SK-N-MC (cell line): ENCODE results near the gene KIFC3.
"Not testable (repeated sequence)": the region's sequence is repeated elsewhere in the genome, so short reads cannot be mapped to it uniquely, and the experiment has no call there.

ENCODE experiments used
- DNase-seq: peaks from one replicate; pipeline ENCODE4 v3.0.0-alpha.2; 2011; ENCODE audit warnings: low read depth, low spot score
- H3K27ac ChIP-seq: fragments of 200-600 bp; sonication (generic); 2 replicates; pipeline ENCODE4 v1.5.1; 2016; ENCODE audit warnings: mixed run types
- H3K36me3 ChIP-seq: fragments of 200-600 bp; sonication (generic); 2 replicates; pipeline ENCODE4 v1.6.1; 2017; ENCODE audit warnings: antibody characterized with exemption, low read length, mixed read lengths; ENCODE audit not compliant: insufficient read depth
- H3K4me3 ChIP-seq: fragments of 200-600 bp; sonication (generic); 2 replicates; pipeline ENCODE4 v1.5.1; 2016
- H3K9ac ChIP-seq: fragments of 200-600 bp; sonication (generic); 2 replicates; pipeline ENCODE4 v1.8.0; 2017; ENCODE audit warnings: mixed run types, mixed read lengths; ENCODE audit not compliant: insufficient read length
- H3K9me3 ChIP-seq: fragments of 200-600 bp; sonication (generic); 2 replicates; pipeline ENCODE4 v1.6.1; 2017; ENCODE audit warnings: low read depth, mild to moderate bottlenecking, antibody characterized with exemption, low read length, moderate library complexity, mixed read lengths
- EZH2 ChIP-seq: fragments of 200-600 bp; sonication (generic); IDR thresholded peaks from one replicate; pipeline ENCODE4 v1.6.1; 2017; ENCODE audit warnings: antibody characterized with exemption
- FOXP2 ChIP-seq: optimal IDR thresholded peaks from 2 replicates; pipeline ENCODE3; 2011; ENCODE audit warnings: mild to moderate bottlenecking, moderate library complexity; ENCODE audit not compliant: insufficient read depth; ENCODE audit errors: extremely low read length, control extremely low read depth
- POLR2AphosphoS5 ChIP-seq: IDR thresholded peaks from 2 replicates; pipeline ENCODE4 v1.6.1; 2012; ENCODE audit warnings: mild to moderate bottlenecking, low read depth, low read length, borderline replicate concordance

Gene KIFC3

DNA sequence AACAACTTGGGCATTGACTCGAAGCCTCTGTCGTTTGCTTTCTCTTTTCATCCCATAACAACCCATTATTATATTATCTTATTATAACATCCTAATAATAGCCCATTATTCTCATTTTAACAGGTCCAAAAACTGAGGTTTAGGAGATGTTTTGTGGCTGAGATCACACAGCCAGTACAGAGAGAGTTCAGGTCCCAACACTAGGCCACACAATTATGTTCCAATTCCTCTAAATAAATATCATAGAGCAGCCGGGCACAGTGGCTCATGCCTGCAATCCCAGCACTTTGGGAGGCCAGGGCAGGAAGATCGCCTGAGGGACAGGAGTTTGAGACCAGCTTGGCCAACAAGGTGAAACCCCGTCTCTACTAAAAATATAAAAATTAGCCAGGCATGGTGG, 40.3 kb upstream of the KIFC3 start:
- no peak for DNase-seq
- no peaks in the 10 kb centered on the region for H3K36me3 ChIP-seq
- no peak overlapping the region for H3K4me3 ChIP-seq
- no peaks in the 10 kb centered on the region for H3K9me3 ChIP-seq
- H3K9ac ChIP-seq: no peak overlapping the region
- peak overlapping the region; percentile 48; the same call in 1 of the 2 replicates for H3K27ac ChIP-seq
- TF ChIP-seq FOXP2: no peak
- no peak for TF ChIP-seq POLR2AphosphoS5
- TF ChIP-seq EZH2: no peak

DNA sequence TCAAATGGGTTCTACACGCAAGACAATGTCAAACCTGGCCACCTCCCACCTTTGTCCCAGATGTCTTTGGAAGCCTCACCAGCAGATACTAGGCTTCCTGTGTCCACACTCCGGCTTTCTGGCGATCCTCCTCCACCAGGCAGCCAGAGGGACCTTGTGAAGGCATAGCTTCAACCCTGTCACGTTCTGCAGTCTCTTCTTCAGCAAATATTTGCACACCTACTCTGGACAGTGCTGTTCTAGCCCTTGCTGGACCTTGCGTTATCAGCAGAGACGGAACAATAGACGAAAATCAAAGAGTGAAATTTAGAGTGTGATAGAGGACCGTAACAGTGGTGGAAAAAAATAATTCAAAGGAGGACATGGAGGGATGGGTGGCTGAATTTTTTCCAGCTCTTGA, 38.5 kb upstream of the KIFC3 start:
- DNase-seq: no peak
- no peaks in the 10 kb centered on the region for H3K9me3 ChIP-seq
- no peak overlapping the region for H3K27ac ChIP-seq
- TF ChIP-seq POLR2AphosphoS5: no peak
- no peak for TF ChIP-seq EZH2
- no peak for TF ChIP-seq FOXP2
- no peak overlapping the region for H3K4me3 ChIP-seq
- H3K36me3 ChIP-seq: no peaks in the 10 kb centered on the region
- H3K9ac ChIP-seq: no peak overlapping the region

DNA sequence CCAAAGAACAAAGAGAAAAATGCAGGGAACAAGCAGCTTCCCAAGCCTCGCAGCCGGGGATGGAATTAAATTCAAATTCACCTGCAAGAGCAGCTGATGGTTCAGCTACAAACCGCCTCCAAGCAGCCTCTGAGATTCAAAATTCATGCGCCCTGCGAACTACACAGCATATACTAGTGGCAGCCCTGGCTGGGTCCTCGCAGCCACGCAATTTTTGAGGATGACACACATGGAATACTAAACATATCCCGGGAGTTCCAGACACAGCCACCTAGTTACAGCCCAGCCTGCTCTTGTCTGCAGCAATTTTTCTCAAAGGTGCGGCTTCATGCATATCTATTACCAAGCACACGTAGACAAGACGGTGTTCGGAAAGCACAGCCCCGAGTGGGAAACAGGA, 35.9 kb upstream of the KIFC3 start:
- no peaks in the 10 kb centered on the region for H3K9me3 ChIP-seq
- no peak for DNase-seq
- TF ChIP-seq FOXP2 (no peak), EZH2 (no peak), POLR2AphosphoS5 (no peak)
- peak overlapping the region; percentile 42 for H3K4me3 ChIP-seq
- peak overlapping the region; percentile 86 for H3K27ac ChIP-seq
- no peaks in the 10 kb centered on the region for H3K36me3 ChIP-seq
- H3K9ac ChIP-seq: no peak overlapping the region

DNA sequence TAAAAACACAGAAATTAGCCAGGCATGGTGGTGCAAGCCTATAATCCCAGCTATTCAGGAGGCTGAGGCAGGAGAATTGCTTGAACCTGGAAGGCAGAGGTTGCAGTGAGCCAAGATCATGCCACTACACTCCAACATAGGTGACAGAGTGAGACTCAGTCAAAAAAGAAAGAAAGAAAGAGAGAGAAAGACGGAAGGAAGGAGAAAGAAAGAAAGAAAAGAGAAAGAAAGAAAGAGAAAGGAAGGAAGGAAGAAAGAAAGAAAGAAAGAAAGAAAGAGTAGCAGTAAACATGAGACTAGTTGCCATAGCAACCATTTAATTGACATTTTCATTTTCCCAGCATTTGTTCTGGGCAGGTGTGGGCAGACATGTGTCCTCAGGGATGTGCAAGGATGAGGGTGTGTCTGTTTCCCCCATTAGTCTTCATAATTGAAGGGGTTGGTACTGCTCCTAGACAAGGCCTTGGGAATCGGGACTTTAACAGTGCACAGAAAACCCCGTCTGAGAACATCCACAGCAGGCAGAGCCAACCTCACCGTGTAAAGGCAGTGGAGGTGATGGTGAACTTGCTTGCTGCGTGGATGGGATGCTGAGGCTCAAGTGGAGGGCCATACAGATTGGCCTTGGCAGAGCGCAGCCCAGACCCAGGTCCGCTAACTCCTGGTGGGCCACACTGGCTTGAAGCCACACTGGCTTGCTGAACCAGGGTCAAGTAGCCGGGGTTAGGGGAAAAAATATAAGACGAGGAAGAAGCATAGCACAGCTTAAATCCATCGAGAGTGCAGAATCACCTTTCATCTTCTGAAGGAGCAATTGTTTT, 35.2 kb upstream of the KIFC3 start:
- no peak for TF ChIP-seq FOXP2
- TF ChIP-seq EZH2: no peak
- no peak for TF ChIP-seq POLR2AphosphoS5
- Histone ChIP-seq H3K9me3 (no peaks in the 10 kb centered on the region), H3K36me3 (no peaks in the 10 kb centered on the region), H3K27ac (peak overlapping the region; percentile 86), H3K9ac (no peak overlapping the region), H3K4me3 (no peak overlapping the region)
- DNase-seq: no peak

DNA sequence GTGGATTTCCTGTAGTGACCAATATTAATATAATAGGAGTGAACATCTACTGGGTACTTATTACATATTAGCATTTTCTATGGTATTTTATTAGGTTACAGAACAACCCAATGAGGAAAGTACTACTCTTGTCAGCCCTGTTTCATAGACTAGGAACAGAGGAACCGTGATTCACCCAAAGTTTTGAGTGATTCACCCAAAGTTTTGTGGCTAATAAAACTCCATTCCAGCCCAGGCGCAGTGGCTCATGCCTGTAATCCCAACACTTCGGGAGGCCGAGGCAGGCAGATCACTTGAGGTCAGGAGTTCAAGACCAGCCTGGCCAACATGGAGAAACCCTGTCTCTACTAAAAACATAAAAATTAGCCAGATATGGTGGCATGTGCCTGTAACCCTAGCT, 33.1 kb upstream of the KIFC3 start:
- peak overlapping the region; percentile 47 for H3K9ac ChIP-seq
- DNase-seq, H3K36me3 ChIP-seq, H3K9me3 ChIP-seq: not testable (repeated sequence)
- peak overlapping the region; percentile 63 for H3K4me3 ChIP-seq
- peak overlapping the region; percentile 75 for H3K27ac ChIP-seq

DNA sequence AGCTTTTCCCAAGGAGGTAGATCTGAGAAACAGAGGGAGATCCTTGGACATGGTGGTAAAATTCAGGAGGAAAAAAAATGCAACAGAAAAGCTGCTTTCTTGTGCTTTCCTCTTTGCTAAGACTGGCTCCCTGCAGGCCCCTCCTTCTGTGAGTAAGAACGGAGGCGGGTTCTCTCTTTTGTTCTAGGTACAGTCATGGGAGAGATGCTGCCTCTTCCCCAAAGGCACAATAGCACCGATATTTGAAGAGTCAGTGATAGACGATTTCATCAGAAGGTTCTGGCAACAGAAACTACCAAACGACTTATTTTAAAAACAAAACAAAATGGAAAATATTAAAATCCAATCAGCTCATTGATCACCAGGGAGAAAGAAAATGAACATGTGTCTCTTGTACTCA, 32.6 kb upstream of the KIFC3 start:
- Histone ChIP-seq H3K36me3 (no peaks in the 10 kb centered on the region), H3K4me3 (peak overlapping the region; percentile 63), H3K27ac (peak overlapping the region; percentile 75), H3K9ac (peak overlapping the region; percentile 47), H3K9me3 (no peaks in the 10 kb centered on the region)
- DNase-seq: no peak
- TF ChIP-seq FOXP2 (no peak), EZH2 (no peak)

DNA sequence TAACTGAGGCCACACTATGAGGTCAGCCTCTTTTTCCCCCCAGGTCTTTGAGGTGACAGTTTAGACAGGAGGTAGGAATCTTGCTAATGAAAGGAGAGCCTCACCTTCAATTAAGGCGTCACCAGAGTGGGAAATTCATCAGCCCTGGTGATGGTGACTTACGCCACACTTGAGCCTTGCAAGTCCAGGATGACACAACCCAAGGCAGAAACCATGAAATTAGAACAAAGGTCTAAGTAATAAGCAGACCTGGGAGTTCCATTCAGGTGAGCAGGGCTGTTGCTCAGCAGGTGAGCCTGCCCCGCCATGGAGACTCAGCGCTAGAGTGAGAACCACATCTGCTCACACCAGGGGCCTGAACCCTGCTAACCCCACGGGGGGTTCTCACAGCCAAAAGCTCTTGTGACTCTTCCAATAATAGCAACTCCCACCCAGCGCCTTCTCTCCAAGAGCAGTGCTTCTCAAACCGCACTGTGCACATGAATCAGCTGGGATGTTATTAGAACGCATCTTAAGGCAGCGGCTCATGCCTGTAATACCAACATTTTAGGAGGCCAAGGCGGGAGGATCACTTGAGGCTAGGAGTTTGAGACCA, 28.7 kb upstream of the KIFC3 start:
- Histone ChIP-seq H3K4me3 (no peak overlapping the region), H3K27ac (no peak overlapping the region), H3K9me3 (no peaks in the 10 kb centered on the region), H3K36me3 (no peaks in the 10 kb centered on the region), H3K9ac (no peak overlapping the region)
- DNase-seq: no peak
- TF ChIP-seq POLR2AphosphoS5 (no peak), EZH2 (no peak), FOXP2 (no peak)

DNA sequence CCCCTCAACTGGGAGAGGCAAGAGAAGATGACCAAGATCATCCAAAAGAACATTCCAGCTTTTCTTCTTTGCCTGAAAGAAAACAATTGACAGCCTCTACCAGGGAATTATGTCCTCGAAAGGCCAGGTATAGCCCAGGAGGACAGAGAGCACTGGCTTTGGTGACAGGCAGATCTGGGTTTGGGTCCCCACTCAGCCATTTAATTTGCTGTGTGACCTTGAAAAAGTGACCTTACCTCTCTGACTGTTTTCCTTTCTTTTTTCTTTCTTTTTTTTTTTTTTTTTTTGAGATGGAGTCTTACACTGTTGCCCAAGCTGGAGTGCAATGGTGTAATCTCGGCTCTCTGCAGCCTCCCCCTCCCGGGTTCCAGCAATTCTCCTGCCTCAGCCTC, 27.7 kb upstream of the KIFC3 start:
- H3K4me3 ChIP-seq: no peak overlapping the region
- no peak overlapping the region for H3K9ac ChIP-seq
- H3K27ac ChIP-seq: no peak overlapping the region
- no peak for TF ChIP-seq POLR2AphosphoS5
- TF ChIP-seq EZH2: no peak
- no peak for TF ChIP-seq FOXP2
- DNase-seq: no peak
- H3K36me3 ChIP-seq: no peaks in the 10 kb centered on the region
- H3K9me3 ChIP-seq: no peaks in the 10 kb centered on the region
